ENCODE data around the gene CNOT4. TPM values are rescaled to one million over a fixed set of nuclear protein-coding genes. Genes with fewer than 3 reads are reported as not detected.

Gene CNOT4
- total and polyA plus RNA-seq, 2 of the 8 experiments (the other 6 are each of a cell fraction or from before 2014, with no cell fraction given) = 10.9 to 25.8 TPM

GRCh38 chr7:135454060-135454459, 55.8 kb downstream of the CNOT4 start (continued):
- TF ChIP-seq, protein P1, sequence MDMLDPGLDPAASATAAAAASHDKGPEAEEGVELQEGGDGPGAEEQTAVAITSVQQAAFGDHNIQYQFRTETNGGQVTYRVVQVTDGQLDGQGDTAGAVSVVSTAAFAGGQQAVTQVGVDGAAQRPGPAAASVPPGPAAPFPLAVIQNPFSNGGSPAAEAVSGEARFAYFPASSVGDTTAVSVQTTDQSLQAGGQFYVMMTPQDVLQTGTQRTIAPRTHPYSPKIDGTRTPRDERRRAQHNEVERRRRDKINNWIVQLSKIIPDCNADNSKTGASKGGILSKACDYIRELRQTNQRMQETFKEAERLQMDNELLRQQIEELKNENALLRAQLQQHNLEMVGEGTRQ (IDR thresholded peaks at IDR 0.05; ENCODE audit: low read length) = no peak
- TF ChIP-seq KDM4A (IDR thresholded peaks at IDR 0.05; ENCODE audit: low read depth, low read length, severe bottlenecking) = no peak
- no peak for TF ChIP-seq SP2 (IDR thresholded peaks at IDR 0.05; ENCODE audit: low read length)
- no peak for TF ChIP-seq HDAC6 (IDR thresholded peaks at IDR 0.05; ENCODE audit: low read depth, low read length)
- no peak for TF ChIP-seq KDM1A (IDR thresholded peaks at IDR 0.05; ENCODE audit: borderline replicate concordance, low read length)
- TF ChIP-seq TCF12 (IDR thresholded peaks at IDR 0.05; ENCODE audit: low read depth, low read length) = no peak
- no peak for TF ChIP-seq JUND (IDR thresholded peaks at IDR 0.05; ENCODE audit: low read length)
- TF ChIP-seq CREB1 (IDR thresholded peaks at IDR 0.05) = no peak
- no peak for TF ChIP-seq EGR1 (IDR thresholded peaks at IDR 0.05; ENCODE audit: borderline replicate concordance, low read depth, low read length)
